Measurements from ENCODE around the gene CYSTM1. TPM values are rescaled to one million over a fixed set of nuclear protein-coding genes. Genes with fewer than 3 reads are reported as not detected.

Gene CYSTM1
- total and polyA plus RNA-seq, 4 donors, result 8.1 to 45.7 (median 23.4) TPM

- no peak for DNase-seq (ENCODE audit: low spot score)
- TF ChIP-seq HNF4A (conservative IDR thresholded peaks at IDR 0.05) (no peak), GABPA (IDR thresholded peaks at IDR 0.05 in 1 of 2, conservative IDR thresholded peaks at IDR 0.05 in 1 of 2) (no peak), FOXA1 (IDR thresholded peaks at IDR 0.05) (no peak), FOXA2 (IDR thresholded peaks at IDR 0.05) (no peak), EGR1 (IDR thresholded peaks at IDR 0.05; ENCODE audit: low read depth in 2 of 2) (no peak), HNF4G (IDR thresholded peaks at IDR 0.05) (no peak), RXRA (IDR thresholded peaks at IDR 0.05) (no peak), YY1 (IDR thresholded peaks at IDR 0.05) (no peak), TAF1 (conservative IDR thresholded peaks at IDR 0.05) (no peak), JUND (IDR thresholded peaks at IDR 0.05) (no peak), MAX (IDR thresholded peaks at IDR 0.05) (no peak), REST (IDR thresholded peaks at IDR 0.05) (no peak), ZBTB33 (IDR thresholded peaks at IDR 0.05) (no peak)
- Histone ChIP-seq H3K4me1 (ENCODE audit: control insufficient read depth in 4 of 4, insufficient read depth in 4 of 4, low read length in 3 of 4) (peaks cover 3 to 9% (median 7%) of the 10 kb centered on the region in 4 donors), H3K27ac (ENCODE audit: low read depth in 1 of 2, low read length in 2 of 2) (no peak overlapping the region), H3K4me3 (ENCODE audit: low read depth in 1 of 3, low read length in 3 of 3) (no peak overlapping the region), H3K9ac (ENCODE audit: low read depth in 1 of 2, low read length in 2 of 2) (no peak overlapping the region), H3K9me3 (ENCODE audit: control insufficient read depth in 4 of 4, low read length in 3 of 4) (no peaks in the 10 kb centered on the region), H3K36me3 (ENCODE audit: control insufficient read depth in 4 of 4, insufficient read depth in 3 of 4, low read depth in 1 of 4, low read length in 3 of 4) (peaks cover 0 to 2% (median 0%) of the 10 kb centered on the region in 4 donors), H3K27me3 (ENCODE audit: control insufficient read depth in 4 of 4, insufficient read depth in 4 of 4, low read length in 3 of 4) (no peaks in the 10 kb centered on the region)
Observed at GRCh38 chr5:140208065-140208464, 33.1 kb downstream of the CYSTM1 start.

- Histone ChIP-seq H3K9me3 (ENCODE audit: control insufficient read depth in 4 of 4, low read length in 3 of 4) (no peaks in the 10 kb centered on the region), H3K4me3 (ENCODE audit: low read depth in 1 of 3, low read length in 3 of 3) (no peak overlapping the region), H3K27ac (ENCODE audit: low read depth in 1 of 2, low read length in 2 of 2) (no peak overlapping the region), H3K9ac (ENCODE audit: low read depth in 1 of 2, low read length in 2 of 2) (no peak overlapping the region), H3K4me1 (ENCODE audit: control insufficient read depth in 4 of 4, insufficient read depth in 4 of 4, low read length in 3 of 4) (peaks cover 2 to 7% (median 5%) of the 10 kb centered on the region in 4 donors), H3K27me3 (ENCODE audit: control insufficient read depth in 4 of 4, insufficient read depth in 4 of 4, low read length in 3 of 4) (no peaks in the 10 kb centered on the region), H3K36me3 (ENCODE audit: control insufficient read depth in 4 of 4, insufficient read depth in 3 of 4, low read depth in 1 of 4, low read length in 3 of 4) (no peaks in the 10 kb centered on the region)
- DNase-seq (ENCODE audit: low spot score), result no peak
- WGBS, result 99% methylated on average over 1 of the region's 1 CpG
- TF ChIP-seq ZBTB33 (IDR thresholded peaks at IDR 0.05), result no peak
- TF ChIP-seq YY1 (IDR thresholded peaks at IDR 0.05), result no peak
- TF ChIP-seq RAD21 (IDR thresholded peaks at IDR 0.05), result no peak
- TF ChIP-seq FOXA2 (IDR thresholded peaks at IDR 0.05), result no peak
- TF ChIP-seq NR2F2 (IDR thresholded peaks at IDR 0.05), result no peak
- TF ChIP-seq EGR1 (IDR thresholded peaks at IDR 0.05; ENCODE audit: low read depth in 2 of 2), result no peak
- TF ChIP-seq HNF4A (conservative IDR thresholded peaks at IDR 0.05), result no peak
- no peak for TF ChIP-seq HNF4G (IDR thresholded peaks at IDR 0.05)
- no peak for TF ChIP-seq SP1 (IDR thresholded peaks at IDR 0.05)
- no peak for TF ChIP-seq TAF1 (conservative IDR thresholded peaks at IDR 0.05)
- TF ChIP-seq MAX (IDR thresholded peaks at IDR 0.05), result no peak
- TF ChIP-seq FOXA1 (IDR thresholded peaks at IDR 0.05), result no peak
- no peak for TF ChIP-seq JUND (IDR thresholded peaks at IDR 0.05)
- no peak for TF ChIP-seq CTCF (IDR thresholded peaks at IDR 0.05; ENCODE audit: low read depth, low read length, missing input control)
- TF ChIP-seq ATF3 (IDR thresholded peaks at IDR 0.05), result no peak
Observed at GRCh38 chr5:140213370-140213983, 38.5 kb downstream of the CYSTM1 start.
